ENCODE results near the gene UMODL1.

The UMODL1 gene, protein sequence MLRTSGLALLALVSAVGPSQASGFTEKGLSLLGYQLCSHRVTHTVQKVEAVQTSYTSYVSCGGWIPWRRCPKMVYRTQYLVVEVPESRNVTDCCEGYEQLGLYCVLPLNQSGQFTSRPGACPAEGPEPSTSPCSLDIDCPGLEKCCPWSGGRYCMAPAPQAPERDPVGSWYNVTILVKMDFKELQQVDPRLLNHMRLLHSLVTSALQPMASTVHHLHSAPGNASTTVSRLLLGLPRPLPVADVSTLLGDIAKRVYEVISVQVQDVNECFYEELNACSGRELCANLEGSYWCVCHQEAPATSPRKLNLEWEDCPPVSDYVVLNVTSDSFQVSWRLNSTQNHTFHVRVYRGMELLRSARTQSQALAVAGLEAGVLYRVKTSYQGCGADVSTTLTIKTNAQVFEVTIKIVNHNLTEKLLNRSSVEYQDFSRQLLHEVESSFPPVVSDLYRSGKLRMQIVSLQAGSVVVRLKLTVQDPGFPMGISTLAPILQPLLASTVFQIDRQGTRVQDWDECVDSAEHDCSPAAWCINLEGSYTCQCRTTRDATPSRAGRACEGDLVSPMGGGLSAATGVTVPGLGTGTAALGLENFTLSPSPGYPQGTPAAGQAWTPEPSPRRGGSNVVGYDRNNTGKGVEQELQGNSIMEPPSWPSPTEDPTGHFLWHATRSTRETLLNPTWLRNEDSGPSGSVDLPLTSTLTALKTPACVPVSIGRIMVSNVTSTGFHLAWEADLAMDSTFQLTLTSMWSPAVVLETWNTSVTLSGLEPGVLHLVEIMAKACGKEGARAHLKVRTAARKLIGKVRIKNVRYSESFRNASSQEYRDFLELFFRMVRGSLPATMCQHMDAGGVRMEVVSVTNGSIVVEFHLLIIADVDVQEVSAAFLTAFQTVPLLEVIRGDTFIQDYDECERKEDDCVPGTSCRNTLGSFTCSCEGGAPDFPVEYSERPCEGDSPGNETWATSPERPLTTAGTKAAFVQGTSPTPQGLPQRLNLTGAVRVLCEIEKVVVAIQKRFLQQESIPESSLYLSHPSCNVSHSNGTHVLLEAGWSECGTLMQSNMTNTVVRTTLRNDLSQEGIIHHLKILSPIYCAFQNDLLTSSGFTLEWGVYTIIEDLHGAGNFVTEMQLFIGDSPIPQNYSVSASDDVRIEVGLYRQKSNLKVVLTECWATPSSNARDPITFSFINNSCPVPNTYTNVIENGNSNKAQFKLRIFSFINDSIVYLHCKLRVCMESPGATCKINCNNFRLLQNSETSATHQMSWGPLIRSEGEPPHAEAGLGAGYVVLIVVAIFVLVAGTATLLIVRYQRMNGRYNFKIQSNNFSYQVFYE

DNA sequence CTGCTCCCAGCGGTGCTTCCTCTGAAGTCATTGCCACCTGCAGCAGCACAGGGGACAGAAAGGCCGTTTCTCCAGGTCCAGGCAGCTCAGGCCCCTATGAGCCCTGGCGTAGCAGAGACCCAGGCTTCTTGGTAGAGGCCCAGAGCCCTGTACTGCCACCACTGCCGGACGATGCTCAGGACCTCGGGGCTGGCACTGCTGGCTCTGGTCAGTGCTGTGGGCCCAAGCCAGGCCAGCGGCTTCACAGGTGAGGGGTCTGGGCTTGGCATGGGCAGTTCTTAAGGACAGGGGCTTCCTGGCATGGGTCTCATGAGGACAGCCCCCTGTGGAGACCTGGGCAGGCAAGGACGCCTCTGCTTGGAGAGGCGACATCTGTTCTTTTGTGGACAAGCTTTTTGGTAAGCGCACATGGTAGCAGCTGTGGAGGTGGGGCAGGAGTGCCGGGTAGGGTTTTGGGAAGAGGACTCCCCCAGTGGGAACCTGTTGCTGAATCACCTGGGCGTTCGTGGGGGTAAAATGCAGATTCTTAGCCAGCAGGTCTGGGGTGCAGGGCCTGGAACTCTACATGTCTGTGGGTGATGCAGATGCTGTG lies at the start of gene UMODL1:
Gene UMODL1 (plus strand): TSS at position 172 of the 592 bp plus-strand sequence. CDS start 0 bp downstream, at position 172.
- no peak for DNase-seq (ENCODE audit: extremely low read depth, low read depth)
- no peak within 1 kb of the TSS for H3K4me3 ChIP-seq (replicated peaks; ENCODE audit: low read depth, low read length)
- TF ChIP-seq, protein P1, sequence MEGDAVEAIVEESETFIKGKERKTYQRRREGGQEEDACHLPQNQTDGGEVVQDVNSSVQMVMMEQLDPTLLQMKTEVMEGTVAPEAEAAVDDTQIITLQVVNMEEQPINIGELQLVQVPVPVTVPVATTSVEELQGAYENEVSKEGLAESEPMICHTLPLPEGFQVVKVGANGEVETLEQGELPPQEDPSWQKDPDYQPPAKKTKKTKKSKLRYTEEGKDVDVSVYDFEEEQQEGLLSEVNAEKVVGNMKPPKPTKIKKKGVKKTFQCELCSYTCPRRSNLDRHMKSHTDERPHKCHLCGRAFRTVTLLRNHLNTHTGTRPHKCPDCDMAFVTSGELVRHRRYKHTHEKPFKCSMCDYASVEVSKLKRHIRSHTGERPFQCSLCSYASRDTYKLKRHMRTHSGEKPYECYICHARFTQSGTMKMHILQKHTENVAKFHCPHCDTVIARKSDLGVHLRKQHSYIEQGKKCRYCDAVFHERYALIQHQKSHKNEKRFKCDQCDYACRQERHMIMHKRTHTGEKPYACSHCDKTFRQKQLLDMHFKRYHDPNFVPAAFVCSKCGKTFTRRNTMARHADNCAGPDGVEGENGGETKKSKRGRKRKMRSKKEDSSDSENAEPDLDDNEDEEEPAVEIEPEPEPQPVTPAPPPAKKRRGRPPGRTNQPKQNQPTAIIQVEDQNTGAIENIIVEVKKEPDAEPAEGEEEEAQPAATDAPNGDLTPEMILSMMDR (IDR thresholded peaks at IDR 0.05; ENCODE audit: low read depth, low read length, missing control alignments), result no peak

DNA sequence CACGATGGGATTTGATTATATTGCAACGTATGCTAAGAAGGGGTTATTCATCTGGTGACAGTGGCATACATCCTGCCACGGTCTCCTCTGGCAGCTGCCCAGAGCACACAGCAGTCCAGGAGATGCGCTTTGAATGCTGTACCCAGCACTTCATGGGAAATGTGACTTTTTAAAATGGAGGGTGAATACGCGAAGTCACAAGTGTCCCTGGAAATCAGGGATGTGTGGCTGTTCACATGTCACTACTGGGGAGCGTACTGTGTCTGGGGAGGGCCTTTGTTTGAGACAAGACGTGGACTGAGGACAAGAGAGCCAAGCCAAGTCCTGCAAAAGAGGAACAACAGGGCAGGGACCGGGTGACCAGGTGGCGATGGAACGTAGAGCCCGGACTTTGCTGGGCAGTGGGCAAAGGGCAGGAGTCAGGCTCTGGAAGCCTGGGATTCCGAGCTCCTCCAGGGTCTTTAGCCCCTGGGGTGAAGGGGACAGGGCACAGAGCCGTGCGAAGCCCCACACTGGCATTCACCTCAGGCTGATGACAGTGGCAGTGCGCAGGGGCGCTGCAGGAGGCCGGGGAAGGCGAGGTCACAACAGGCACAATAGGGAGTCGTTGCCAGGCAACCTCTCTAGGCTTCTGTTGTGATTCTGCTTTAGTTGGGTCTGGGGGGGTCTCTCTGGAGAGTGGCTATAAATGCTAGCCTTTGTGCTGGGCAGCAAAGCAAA lies 49.6 kb upstream of the UMODL1 start:
- no peak overlapping the region for H3K4me3 ChIP-seq (replicated peaks; ENCODE audit: low read depth, low read length)
- DNase-seq (ENCODE audit: extremely low read depth, low read depth), result no peak
- TF ChIP-seq, protein P1 (IDR thresholded peaks at IDR 0.05; ENCODE audit: low read depth, low read length, missing control alignments), result no peak

DNA sequence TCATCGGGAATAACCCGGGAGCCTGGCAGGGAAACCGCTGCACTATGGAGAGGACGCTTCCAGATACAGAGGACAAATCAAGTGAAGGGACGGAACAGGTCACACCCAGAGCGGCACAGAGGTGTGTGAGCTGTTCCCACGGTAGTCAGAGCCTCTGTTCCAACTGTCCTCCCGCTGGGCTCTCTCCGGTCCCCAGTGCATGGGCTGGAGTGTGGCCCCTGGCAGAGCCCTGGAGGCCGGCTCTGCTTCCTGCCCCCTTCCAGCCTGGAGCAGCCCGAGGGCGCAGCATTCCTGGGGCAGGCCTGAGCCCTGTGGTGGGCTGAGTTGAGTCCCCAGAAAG lies 49.1 kb upstream of the UMODL1 start:
- TF ChIP-seq, protein P1 (IDR thresholded peaks at IDR 0.05; ENCODE audit: low read depth, low read length, missing control alignments), result no peak
- H3K4me3 ChIP-seq (replicated peaks; ENCODE audit: low read depth, low read length), result no peak overlapping the region
- DNase-seq (ENCODE audit: extremely low read depth, low read depth), result no peak

DNA sequence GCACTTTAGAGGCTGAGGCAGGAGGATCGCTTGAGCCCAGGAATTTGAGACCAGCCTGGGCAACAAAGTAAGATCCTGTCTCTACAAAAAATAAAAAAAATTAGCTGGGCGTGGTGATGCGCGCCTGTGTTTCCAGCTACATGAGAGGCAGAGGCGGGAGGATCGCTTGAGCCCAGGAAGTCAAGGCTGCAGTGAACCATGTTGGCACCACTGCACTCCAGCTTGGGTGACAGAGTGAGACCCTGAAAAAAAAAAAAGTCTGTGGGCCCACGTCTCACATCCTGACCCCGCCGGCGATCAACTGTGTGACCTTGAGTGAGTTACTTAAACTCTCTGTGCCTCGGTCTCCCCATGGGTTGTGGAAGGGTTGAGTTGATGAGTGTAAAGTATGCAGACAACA lies 48.2 kb upstream of the UMODL1 start:
- H3K4me3 ChIP-seq (replicated peaks; ENCODE audit: low read depth, low read length), result no peak overlapping the region
- no peak for DNase-seq (ENCODE audit: extremely low read depth, low read depth)
- TF ChIP-seq, protein P1 (IDR thresholded peaks at IDR 0.05; ENCODE audit: low read depth, low read length, missing control alignments), result no peak

DNA sequence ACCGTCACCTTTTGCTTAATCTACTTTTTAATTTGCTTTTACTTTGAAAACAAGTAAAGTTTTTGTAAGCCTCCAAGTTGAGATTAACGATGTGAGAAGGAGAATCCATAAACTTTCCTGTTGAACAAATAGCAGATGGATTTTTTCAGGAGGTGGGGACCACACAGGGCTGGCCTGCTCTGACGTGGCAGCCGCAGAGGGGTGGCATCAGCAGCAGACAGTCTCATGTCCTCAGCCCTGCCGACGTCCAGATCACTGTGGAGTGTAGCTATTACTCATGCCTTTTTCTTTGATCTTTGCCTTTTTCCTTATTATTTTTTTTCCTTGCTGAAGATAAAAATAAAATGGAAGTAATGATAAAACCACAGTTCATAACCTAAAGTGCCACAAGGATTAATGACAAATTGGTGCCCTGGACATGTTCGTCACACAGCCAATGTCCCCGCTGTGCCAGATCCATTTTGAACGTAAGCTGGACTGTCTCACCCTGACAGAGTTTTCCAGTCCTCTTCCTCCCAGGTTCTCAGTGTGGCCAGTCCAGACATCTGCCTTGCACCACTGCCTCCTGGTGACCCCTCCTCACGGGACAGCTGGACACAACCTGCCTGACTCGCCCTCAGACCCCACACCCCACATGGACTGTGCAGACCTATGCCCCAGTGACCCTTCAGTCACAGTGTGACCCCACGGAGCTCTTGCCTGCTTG lies 45.6 kb upstream of the UMODL1 start:
- TF ChIP-seq, protein P1 (IDR thresholded peaks at IDR 0.05; ENCODE audit: low read depth, low read length, missing control alignments), result no peak
- DNase-seq (ENCODE audit: extremely low read depth, low read depth), result no peak
- no peak overlapping the region for H3K4me3 ChIP-seq (replicated peaks; ENCODE audit: low read depth, low read length)
